ENCODE data around the gene BPIFB1. TPM values are rescaled to one million over a fixed set of nuclear protein-coding genes. Genes with fewer than 3 reads are reported as not detected.

Gene BPIFB1
- total and polyA plus RNA-seq, 2 of the 8 experiments (the other 6 are each of a cell fraction or from before 2014, with no cell fraction given): not detected

- Histone ChIP-seq H4K91ac (replicated peaks; ENCODE audit: insufficient read length, low read length) (no peak overlapping the region), H4K5ac (ENCODE audit: insufficient read length, low read depth, low read length) (no peak overlapping the region), H3K18ac (ENCODE audit: extremely low read depth, low read length) (no peak overlapping the region), H4K20me1 (replicated peaks in 1 of 2; ENCODE audit: control insufficient read depth in 1 of 2, insufficient read depth in 2 of 2, low read length in 2 of 2) (no peaks in the 10 kb centered on the region), H3K79me1 (ENCODE audit: low read depth, low read length) (no peaks in the 10 kb centered on the region), H3K23me2 (ENCODE audit: low read depth, low read length) (no peaks in the 10 kb centered on the region), H2AFZ (ENCODE audit: low read length) (no peak overlapping the region), H3K56ac (replicated peaks; ENCODE audit: insufficient read length, low read depth, low read length) (no peak overlapping the region), H3K4ac (replicated peaks; ENCODE audit: insufficient read length, low read depth, low read length) (no peak overlapping the region), H2BK12ac (ENCODE audit: low read depth, low read length) (no peak overlapping the region), H3K23ac (ENCODE audit: insufficient read length) (no peak overlapping the region), H2BK15ac (ENCODE audit: low read length) (no peak overlapping the region), H3K14ac (ENCODE audit: insufficient read length) (no peak overlapping the region), H3K4me1 (replicated peaks in 1 of 4; ENCODE audit: control insufficient read depth in 3 of 4, insufficient read depth in 4 of 4, low read length in 3 of 4) (0 out of 7 replicates have a peak, but pooled peaks cover 0 to 3% (median 0%) of the 10 kb centered on the region in 4 experiments), H3K79me2 (ENCODE audit: control insufficient read depth in 1 of 2, insufficient read depth in 2 of 2, low read length in 2 of 2) (no peaks in the 10 kb centered on the region), H2BK20ac (ENCODE audit: low read length) (no peak overlapping the region; the same call in 1 of the 2 replicates), H3K4me3 (ENCODE audit: extremely low read depth in 1 of 4, insufficient read depth in 2 of 4, low read depth in 3 of 4, low read length in 4 of 4) (no peak overlapping the region), H3K4me2 (ENCODE audit: insufficient read depth in 1 of 2, low read depth in 2 of 2, low read length in 2 of 2) (no peak overlapping the region), H3K9ac (replicated peaks in 1 of 4; ENCODE audit: extremely low read depth in 1 of 4, low read depth in 3 of 4, low read length in 3 of 4) (no peak overlapping the region), H2BK120ac (replicated peaks; ENCODE audit: low read depth, low read length) (no peak overlapping the region), H3K27ac (ENCODE audit: low read depth, low read length) (no peak overlapping the region), H4K8ac (ENCODE audit: extremely low read depth, insufficient read depth, low read length) (no peak overlapping the region), H2BK5ac (ENCODE audit: low read depth, low read length) (no peak overlapping the region), H3K9me3 (ENCODE audit: insufficient read depth in 2 of 2, low read depth in 1 of 2, low read length in 1 of 2) (no peaks in the 10 kb centered on the region), H3K27me3 (replicated peaks in 1 of 4; ENCODE audit: control insufficient read depth in 3 of 4, extremely low read depth in 1 of 4, insufficient read depth in 3 of 4, low read length in 3 of 4) (no peaks in the 10 kb centered on the region), H2AK5ac (ENCODE audit: low read depth, low read length) (no peak overlapping the region), H3K36me3 (ENCODE audit: control insufficient read depth in 2 of 4, insufficient read depth in 4 of 4, low read length in 3 of 4) (no peaks in the 10 kb centered on the region)
- ChIA-PET CTCF (ENCODE audit: partially characterized antibody) (interaction anchor here (0.7 to 3.9 kb wide), 4 partner anchors 35 to 66 kb away, joined by 3 to 15 read pairs (median 4); no protein-coding TSS in a partner anchor), POLR2A (ENCODE audit: partially characterized antibody) (no interaction called here)
- DNase-seq (ENCODE audit: low read depth in 1 of 2, low spot score in 2 of 2) (no peak), FAIRE-seq (no peak)
- TF ChIP-seq POLR2A (IDR thresholded peaks at IDR 0.05; ENCODE audit: control extremely low read depth in 1 of 2, low read depth in 2 of 2, low read length in 2 of 2) (no peak), FOSL1 (IDR thresholded peaks at IDR 0.05; ENCODE audit: insufficient read depth, low read depth, low read length) (no peak), KDM4A (IDR thresholded peaks at IDR 0.05; ENCODE audit: low read depth, low read length, severe bottlenecking) (no peak), YY1 (IDR thresholded peaks at IDR 0.05; ENCODE audit: low read depth, low read length) (no peak), NANOG (IDR thresholded peaks at IDR 0.05; ENCODE audit: insufficient read depth, low read depth, low read length, poor library complexity, severe bottlenecking) (no peak), CHD1 (IDR thresholded peaks at IDR 0.05; ENCODE audit: low read depth, low read length) (no peak), TAF1 (IDR thresholded peaks at IDR 0.05; ENCODE audit: low read depth, low read length) (no peak), CBX5 (IDR thresholded peaks at IDR 0.05; ENCODE audit: low read depth, low read length) (no peak), TAF7 (optimal IDR thresholded peaks at IDR 0.05; ENCODE audit: borderline replicate concordance, low read depth, low read length) (no peak), JUND (IDR thresholded peaks at IDR 0.05; ENCODE audit: low read length) (no peak), RBBP5 (IDR thresholded peaks at IDR 0.05; ENCODE audit: borderline replicate concordance, low read depth, low read length) (no peak), SIX5 (IDR thresholded peaks at IDR 0.05; ENCODE audit: low read depth, low read length) (no peak), RXRA (IDR thresholded peaks at IDR 0.05; ENCODE audit: insufficient read depth, low read depth, low read length) (no peak), SP4 (IDR thresholded peaks at IDR 0.05; ENCODE audit: low read length) (no peak), CREB1 (IDR thresholded peaks at IDR 0.05) (no peak), GABPA (IDR thresholded peaks at IDR 0.05; ENCODE audit: borderline replicate concordance, insufficient read depth, low read length) (no peak)
- WGBS, 2 experiments (ENCODE audit: extremely low coverage in 1 of 2, insufficient coverage in 1 of 2, insufficient read length in 1 of 2, insufficient replicate concordance in 2 of 2, low coverage in 1 of 2, low lambda C conversion rate in 2 of 2, missing lambda C conversion rate in 1 of 2): 85% methylated on average over 2 of the region's 2 CpGs; no CpG with 5 or more reads in 1 of the 2 experiments
Measured at GRCh38 chr20:33234050-33234449, 49.0 kb upstream of the BPIFB1 start.

Data from H1 (cell line).